Middle frontal gyrus (tissue), 1 donor: Measurements from ENCODE around the gene CDH18.

Experiments used
- DNase-seq: peaks from one replicate; pipeline ENCODE4 v3.0.0-alpha.2; 2015; ENCODE audit warnings: low spot score; ENCODE audit errors: extremely low spot score

The CDH18 gene

DNA sequence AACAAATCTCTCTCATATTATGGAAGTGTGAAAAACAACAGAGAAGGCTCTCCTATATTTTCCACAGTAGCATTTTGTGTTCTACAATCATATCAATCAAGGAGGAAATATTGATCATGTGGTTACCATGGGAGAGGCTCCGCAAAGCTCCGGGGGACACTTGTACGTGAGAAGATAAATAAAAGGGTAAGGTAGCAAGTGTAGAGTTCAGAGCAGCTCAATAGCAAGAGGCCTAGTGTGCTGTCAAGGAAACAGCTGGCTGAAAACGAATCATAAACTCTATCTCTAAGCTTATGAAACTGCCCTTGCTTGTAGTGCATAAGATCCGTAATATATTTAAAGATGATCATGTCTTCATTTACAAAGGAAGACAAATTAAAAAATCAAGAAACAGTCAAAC lies 57.5 kb downstream of the CDH18 start:
- no peak for DNase-seq

DNA sequence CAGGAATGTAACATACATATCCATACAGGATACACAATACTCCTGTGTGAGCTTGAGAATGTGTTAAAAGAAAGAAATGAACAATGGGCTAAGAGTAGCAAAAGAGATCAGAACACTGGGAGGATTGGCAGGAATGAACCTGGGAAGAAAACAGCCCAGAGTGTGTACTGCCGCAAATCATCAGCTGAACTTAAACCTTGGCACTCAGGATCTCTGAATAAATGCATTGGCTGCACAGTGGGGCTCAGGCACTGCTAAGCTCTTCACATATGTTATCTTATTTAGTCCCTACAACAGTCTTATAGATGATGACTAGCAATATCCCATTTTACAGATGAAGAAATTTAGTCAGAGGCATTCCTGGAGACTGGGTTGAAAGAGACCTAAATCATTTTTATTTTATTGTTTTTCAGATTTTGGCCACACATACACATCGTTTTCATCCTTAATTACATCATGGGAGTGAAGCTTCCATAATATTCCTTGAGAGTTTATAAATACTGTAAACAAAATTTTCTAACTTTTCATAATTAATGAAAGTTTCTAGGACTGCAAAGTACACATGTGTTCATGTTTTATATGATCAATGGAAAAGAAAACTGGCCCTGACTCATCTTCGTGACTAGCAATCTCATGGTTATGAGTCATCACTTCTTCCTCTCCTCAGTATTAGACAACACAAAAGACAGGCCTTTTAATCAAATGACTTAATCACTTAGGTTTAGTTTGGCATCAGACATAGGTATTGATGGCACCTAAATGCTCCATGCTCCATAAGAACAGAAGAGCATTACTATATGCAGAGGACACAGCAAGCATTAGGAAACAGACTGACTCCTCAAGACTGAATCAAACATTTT lies 59.2 kb downstream of the CDH18 start:
- no peak for DNase-seq

- no peak for DNase-seq
These were observed 60.1 kb downstream of the CDH18 start for GRCh38 chr5:19927919-19928318.

DNA sequence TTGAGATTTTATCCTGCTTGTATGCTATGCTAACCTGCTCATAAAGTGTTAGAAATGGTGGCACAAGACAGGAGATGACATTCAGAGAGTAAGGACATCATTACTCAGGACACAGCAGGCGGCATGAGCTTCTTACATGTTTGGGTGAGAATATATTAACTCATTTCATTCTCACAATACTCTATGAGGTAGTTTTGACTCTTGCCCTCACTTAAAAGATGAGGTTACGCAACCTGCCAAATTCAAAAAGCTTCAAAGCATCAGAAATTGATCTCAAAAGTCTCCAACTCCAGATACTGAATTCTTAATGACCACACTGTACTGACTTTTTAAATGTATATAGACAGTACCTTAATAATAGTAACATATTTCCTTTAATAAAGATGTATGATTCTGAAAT lies 60.8 kb downstream of the CDH18 start:
- DNase-seq = no peak

DNA sequence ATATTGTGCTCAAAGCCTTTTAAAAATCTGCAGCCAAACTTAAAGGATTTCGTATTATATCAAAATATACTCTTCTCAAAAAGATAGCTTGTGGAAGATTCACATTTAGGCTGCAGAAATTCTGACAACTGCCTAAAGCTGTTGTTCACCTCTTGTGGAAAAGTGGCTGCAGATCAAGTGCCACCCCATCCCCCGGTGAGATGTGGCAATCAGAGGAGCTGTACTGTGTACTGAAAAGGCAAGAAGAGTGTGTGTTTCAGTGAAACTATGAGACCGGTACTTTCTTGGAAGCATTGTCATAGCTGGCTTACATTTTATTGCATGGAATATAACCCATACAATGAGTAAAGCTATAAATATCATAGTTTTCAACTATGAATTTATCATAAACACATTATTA lies 64.3 kb downstream of the CDH18 start:
- no peak for DNase-seq

- no peak for DNase-seq
These were observed 67.2 kb downstream of the CDH18 start for GRCh38 chr5:19920761-19921160.

DNA sequence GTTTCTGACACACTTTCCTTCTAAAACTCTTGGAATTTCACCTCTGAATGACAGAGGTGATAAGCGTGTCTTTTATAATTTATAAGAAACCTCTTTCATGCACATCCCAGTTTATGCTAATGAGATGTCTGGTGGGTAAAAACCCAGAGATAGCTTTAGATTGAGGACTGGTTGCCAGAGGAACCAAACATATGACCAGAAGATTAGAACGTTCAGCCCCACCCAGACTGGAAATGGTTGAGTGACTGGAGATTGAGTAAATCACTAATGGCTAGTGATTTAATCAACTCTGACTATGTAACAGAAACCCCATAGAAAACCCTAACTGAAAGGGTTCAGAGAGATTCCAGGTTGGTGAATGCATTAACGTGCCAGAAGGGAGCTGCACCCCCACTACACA lies 69.2 kb downstream of the CDH18 start:
- no peak for DNase-seq

- DNase-seq = no peak
These were observed 70.3 kb downstream of the CDH18 start for GRCh38 chr5:19917588-19918122.

- no peak for DNase-seq
These were observed 77.9 kb downstream of the CDH18 start for GRCh38 chr5:19910136-19910535.

DNA sequence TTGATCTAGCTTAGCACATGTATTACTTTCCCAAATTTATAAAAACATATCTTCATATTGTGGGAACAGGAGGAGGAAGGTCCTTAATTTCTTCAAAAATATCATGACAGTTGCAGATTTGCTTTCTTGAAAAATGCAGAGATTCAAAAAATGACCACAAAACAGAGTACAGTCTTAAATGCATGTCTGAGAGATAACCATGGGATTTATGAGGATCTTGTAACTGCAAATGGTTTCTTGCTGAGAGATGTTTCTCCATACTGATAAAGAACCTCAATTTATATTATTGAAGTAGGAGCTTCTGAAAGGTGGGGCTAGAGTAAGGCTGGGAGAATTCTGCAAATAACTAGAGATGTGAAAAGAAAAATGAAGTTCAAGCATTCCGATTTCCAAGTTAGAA lies 83.2 kb downstream of the CDH18 start:
- no peak for DNase-seq

DNA sequence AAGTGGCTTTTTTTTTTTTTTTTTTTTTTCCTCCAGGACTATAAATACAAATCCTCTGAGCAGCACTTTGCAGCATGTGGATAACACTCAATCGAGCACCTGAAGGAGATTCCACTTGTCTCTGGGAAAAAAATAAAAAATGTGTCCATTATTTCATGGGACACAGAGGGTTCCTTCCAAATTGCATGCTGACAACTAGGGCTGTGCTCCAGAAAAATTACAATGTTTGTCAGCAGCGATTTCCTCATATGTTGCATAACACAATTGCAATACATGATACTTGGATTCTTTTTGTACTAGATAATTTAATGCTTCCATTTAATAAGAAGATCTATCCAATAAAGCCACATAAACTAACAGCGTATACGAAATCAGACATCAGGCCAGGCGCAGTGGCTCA lies 84.4 kb downstream of the CDH18 start:
- no peak for DNase-seq

GRCh38 chr5:19902316-19902934 lies 85.6 kb downstream of the CDH18 start:
- no peak for DNase-seq

DNA sequence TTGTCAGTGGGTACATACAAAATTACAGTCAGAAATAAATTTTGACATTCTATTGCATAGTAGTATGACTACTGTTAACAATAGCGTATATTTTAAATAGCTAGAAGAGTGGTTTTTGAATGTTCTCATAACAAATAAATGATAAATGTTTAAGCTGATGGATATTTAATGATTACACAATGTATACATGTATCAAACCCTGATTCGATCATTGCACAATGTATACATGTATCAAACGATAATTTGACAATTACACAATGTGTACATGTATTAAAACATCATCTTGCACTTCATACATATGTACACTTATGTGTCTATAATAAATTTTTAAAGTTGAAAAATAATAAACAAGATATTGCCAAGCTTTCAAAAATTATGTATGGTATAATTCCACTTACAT lies 87.7 kb downstream of the CDH18 start:
- DNase-seq = no peak

DNA sequence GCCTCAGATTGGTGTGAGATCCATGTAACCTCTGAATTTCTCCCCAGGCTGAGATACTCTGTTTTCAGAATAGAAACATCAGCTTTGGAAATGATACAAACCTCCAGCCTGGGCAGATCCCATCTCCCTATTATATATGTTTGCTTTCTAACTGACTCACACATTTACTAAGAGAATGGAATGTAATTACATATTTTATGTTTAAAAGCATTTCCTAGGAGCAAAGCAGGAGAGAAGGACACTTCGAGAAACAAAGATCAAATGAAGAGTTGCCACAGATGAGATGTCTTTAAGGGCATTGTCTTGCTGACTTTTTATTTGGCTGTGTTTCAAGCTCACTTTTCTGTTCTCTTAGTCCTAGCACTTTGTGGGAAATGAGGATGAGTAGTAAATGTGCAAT lies 96.3 kb downstream of the CDH18 start:
- no peak for DNase-seq

DNA sequence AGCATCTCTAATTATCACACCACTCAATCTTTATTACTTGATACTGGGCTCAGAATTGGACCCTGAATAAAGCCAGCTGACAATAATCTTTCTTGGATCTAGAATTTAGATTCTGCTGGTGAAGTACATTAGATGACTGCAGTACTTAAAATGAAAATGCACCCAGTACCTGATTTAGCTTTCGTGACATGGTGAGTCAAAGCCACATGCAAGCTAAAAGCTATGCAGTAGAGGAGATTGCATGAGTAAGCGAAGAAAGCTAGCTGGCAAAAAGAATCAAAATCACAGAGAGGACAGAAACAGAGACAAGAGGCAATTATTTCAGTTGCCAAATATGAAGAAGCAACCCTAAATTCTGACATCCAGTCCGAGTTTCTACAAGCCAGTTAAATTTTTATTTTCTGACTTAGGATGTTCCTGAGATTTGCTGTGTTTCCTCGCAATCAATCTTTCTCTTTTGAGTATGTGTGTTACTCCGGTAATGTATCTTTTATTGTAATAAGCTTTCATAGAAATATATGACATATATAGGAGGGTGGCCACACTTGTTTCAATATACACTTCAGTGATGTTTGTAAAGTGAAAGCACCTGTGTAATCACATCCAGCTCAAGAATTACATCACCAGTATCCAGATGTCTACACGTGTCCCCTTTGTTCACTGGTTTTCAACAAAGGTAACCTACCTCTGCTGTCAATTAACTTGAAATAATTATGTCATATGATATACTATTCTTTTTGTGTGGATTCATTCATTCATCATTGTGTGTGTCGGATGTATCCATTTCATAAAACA lies 101.7 kb downstream of the CDH18 start:
- no peak for DNase-seq

DNA sequence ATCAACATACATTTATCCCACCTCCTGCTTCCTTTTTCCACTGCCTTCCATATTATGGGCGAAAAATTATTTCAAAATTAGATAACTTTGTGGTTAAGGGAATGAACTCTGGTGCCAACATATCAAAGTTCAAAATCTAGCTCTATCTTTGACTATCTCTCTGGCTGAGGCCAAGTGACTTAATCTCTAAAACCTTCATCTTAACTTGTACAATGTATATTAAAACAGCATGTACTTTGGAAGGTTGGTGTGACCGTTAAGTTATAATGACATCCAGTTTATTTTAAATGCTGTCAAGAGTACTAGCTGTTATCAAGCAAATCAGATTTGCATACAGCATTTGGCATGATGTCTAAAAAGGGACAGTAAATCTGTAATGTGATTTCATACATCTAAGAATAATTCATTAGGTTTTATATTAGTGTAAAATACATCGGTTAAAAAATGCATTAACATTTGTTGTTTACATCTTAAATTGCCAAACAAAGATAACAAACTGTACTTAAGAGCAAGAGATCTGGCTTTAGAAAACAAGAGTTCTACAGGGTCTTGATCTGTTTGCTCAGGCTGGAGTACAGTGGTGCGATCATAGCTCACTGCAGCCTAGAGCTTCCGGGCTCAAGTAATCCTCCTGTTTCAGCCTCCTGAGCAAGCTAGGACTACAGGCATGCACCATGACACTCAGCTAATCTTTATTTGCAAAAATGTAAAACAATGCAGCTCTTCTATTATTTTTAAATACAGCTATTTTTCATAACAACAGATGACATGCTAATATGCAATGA lies 102.8 kb downstream of the CDH18 start:
- no peak for DNase-seq

GRCh38 chr5:19880859-19881436 lies 107.1 kb downstream of the CDH18 start:
- DNase-seq = no peak

GRCh38 chr5:19880458-19880857 lies 107.5 kb downstream of the CDH18 start:
- DNase-seq = no peak

DNA sequence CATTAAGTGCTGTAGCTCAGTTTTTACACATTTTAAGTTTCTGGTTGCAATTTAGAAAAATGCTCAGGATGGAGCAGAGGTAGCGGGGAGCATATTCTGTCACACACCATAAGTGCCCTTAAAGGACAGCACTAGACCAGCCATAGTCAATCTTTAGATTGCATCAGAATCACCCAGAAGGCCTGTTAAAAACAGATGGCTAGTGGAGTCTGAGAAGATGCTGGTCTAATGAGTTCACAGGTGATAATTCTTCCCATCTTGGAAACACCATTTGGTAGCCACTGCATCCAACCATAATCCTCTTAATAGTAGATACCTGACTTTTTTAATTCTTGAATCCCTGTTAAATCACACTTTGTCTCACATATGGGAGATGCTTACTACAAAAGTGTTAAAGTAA lies 113.2 kb downstream of the CDH18 start:
- DNase-seq = no peak

GRCh38 chr5:19866090-19866450 lies 121.9 kb downstream of the CDH18 start:
- DNase-seq = no peak
